OCI-LY7 (cell line): ENCODE results near the gene KCNMA1. TPM values are rescaled to one million over a fixed set of nuclear protein-coding genes. Genes with fewer than 3 reads are reported as not detected.

Experiments used
- BruUV-seq: library from RNA; stranded (reverse); fragments of 400-500 nt; replicated peaks from 2 replicates; lab custom pipeline; 2021; lab: Mats Ljungman, UMichigan
- CTCF ChIA-PET: fragments of 300-600 bp; sonication (Branson Sonifier 250); formaldehyde crosslinking; loops from one replicate; lab custom pipeline; 2022; ENCODE audit warnings: antibody characterized with exemption; ENCODE audit not compliant: unreplicated experiment; lab: Charles Lee
- POLR2A ChIA-PET: fragments of 300-600 bp; sonication (Branson Sonifier 250); formaldehyde crosslinking; loops from one replicate; lab custom pipeline; 2022; ENCODE audit warnings: antibody characterized with exemption; lab: Charles Lee
- DNase-seq: peaks from one replicate; pipeline ENCODE4 v3.0.0-alpha.2; 2015; ENCODE audit warnings: low spot score
- H2AFZ ChIP-seq: fragments of 200-600 bp; sonication (generic), shearing (Covaris generic); 2 replicates; pipeline ENCODE4 v1.6.1; 2014; ENCODE audit warnings: mild to moderate bottlenecking, antibody characterized with exemption, low read length, moderate library complexity
- H3K27ac ChIP-seq: fragments of 200-600 bp; sonication (generic); 2 replicates; pipeline ENCODE4 v1.5.1; 2014; ENCODE audit warnings: mixed run types, low read depth, mild to moderate bottlenecking, moderate library complexity, low read length, inconsistent platforms; ENCODE audit not compliant: poor library complexity, severe bottlenecking
- H3K36me3 ChIP-seq: fragments of 200-600 bp; sonication (generic); 2 replicates; pipeline ENCODE4 v1.6.1; 2014; ENCODE audit warnings: mild to moderate bottlenecking, antibody characterized with exemption, low read length, moderate library complexity, mixed read lengths; ENCODE audit not compliant: insufficient read depth
- H3K4me1 ChIP-seq: fragments of 200-600 bp; sonication (generic); 2 replicates; pipeline ENCODE4 v1.5.1; 2014; ENCODE audit warnings: mild to moderate bottlenecking, low read length; ENCODE audit not compliant: insufficient read depth, poor library complexity, severe bottlenecking
- H3K4me2 ChIP-seq: fragments of 200-600 bp; sonication (generic); 2 replicates; pipeline ENCODE4 v1.6.1; 2014; ENCODE audit warnings: mild to moderate bottlenecking, low read length
- H3K4me3 ChIP-seq: fragments of 200-600 bp; sonication (generic); 2 replicates; pipeline ENCODE4 v1.5.1; 2014; ENCODE audit warnings: mild to moderate bottlenecking, low read depth, low read length; ENCODE audit not compliant: poor library complexity, severe bottlenecking
- H3K79me2 ChIP-seq: fragments of 200-600 bp; sonication (generic); 2 replicates; pipeline ENCODE4 v1.6.1; 2016; ENCODE audit warnings: low read depth, mild to moderate bottlenecking, low read length, moderate library complexity, mixed read lengths; ENCODE audit not compliant: insufficient read depth
- H3K9me2 ChIP-seq: fragments of 200-600 bp; sonication (generic); 2 replicates; pipeline ENCODE4 v1.6.1; 2016; ENCODE audit warnings: mild to moderate bottlenecking, low read length, mixed read lengths; ENCODE audit not compliant: insufficient read depth
- H3K9me3 ChIP-seq: fragments of 200-600 bp; sonication (generic); 2 replicates; pipeline ENCODE4 v1.6.1; 2014; ENCODE audit warnings: mild to moderate bottlenecking, mixed run types, low read length, mixed read lengths
- H4K20me1 ChIP-seq: fragments of 200-600 bp; sonication (generic); 2 replicates; pipeline ENCODE4 v1.6.1; 2014; ENCODE audit warnings: mild to moderate bottlenecking, antibody characterized with exemption, low read length, moderate library complexity, mixed read lengths; ENCODE audit not compliant: insufficient read depth
- EZH2phosphoT487 ChIP-seq: fragments of 200-600 bp; sonication (generic); IDR thresholded peaks from 2 replicates; pipeline ENCODE4 v1.6.1; 2018; ENCODE audit warnings: low read depth, borderline replicate concordance, mild to moderate bottlenecking, mixed run types, antibody characterized with exemption, low read length, moderate library complexity, mixed read lengths
- intact Hi-C: fragments of 100-400 bp; cut with micrococcal nuclease; formaldehyde crosslinking; loops from one replicate; pipeline ENCODE4 v1.10.0; 2022; ENCODE audit not compliant: unreplicated experiment
- total RNA-seq, 2 experiments: library from RNA; depleted of rRNA in 1 of 2; stranded (reverse); fragments of >200 nt in 1 of 2; shearing (Covaris generic) in 1 of 2; gene quantifications; 2 replicates each; pipeline ENCODE4 v1.2.3, GENCODE V29; 2014 to 2022
- TF ChIP-seq, protein P1 (sequence below): fragments of 200-600 bp; sonication (generic); conservative IDR thresholded peaks from 2 replicates; pipeline ENCODE4 v1.5.1; 2014; ENCODE audit warnings: mild to moderate bottlenecking, antibody characterized with exemption, low read length, moderate library complexity, mixed read lengths

KCNMA1 gene
- total RNA-seq, 2 experiments from 2014 or later: not detected

DNA sequence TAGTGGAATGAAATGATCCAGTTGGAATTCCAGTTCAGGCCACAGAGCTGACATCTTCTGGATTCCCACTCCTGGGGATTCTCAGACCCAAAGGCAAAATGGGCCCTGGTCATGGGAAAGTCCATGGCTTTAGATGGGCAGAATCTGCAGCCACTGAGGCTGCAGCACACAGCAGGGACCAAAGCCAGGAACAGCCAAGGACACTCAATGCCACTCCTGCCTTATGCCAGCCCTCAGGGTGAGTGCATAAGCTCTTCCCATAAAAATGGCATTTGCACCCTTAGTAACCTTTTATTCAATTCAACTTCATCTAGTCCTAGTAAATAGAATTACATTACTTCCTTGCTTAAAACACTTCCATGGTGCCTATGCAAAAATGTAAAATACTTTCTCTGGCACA, 274.4 kb downstream of the KCNMA1 start:
- no peaks in the 10 kb centered on the region for H3K79me2 ChIP-seq
- intact Hi-C loops: no loop called here
- no peak overlapping the region for H3K4me3 ChIP-seq
- H2AFZ ChIP-seq: no peak overlapping the region
- BruUV-seq: no TSS peak
- no peaks in the 10 kb centered on the region for H3K9me2 ChIP-seq
- H3K9me3 ChIP-seq: no peaks in the 10 kb centered on the region
- POLR2A ChIA-PET: no interaction called here
- no peaks in the 10 kb centered on the region for H3K4me1 ChIP-seq
- CTCF ChIA-PET: no interaction called here
- DNase-seq: no peak
- H3K36me3 ChIP-seq: no peaks in the 10 kb centered on the region
- H4K20me1 ChIP-seq: no peaks in the 10 kb centered on the region
- no peak overlapping the region for H3K27ac ChIP-seq
- no peak overlapping the region for H3K4me2 ChIP-seq
- no peak for TF ChIP-seq EZH2phosphoT487
- TF ChIP-seq, protein P1, sequence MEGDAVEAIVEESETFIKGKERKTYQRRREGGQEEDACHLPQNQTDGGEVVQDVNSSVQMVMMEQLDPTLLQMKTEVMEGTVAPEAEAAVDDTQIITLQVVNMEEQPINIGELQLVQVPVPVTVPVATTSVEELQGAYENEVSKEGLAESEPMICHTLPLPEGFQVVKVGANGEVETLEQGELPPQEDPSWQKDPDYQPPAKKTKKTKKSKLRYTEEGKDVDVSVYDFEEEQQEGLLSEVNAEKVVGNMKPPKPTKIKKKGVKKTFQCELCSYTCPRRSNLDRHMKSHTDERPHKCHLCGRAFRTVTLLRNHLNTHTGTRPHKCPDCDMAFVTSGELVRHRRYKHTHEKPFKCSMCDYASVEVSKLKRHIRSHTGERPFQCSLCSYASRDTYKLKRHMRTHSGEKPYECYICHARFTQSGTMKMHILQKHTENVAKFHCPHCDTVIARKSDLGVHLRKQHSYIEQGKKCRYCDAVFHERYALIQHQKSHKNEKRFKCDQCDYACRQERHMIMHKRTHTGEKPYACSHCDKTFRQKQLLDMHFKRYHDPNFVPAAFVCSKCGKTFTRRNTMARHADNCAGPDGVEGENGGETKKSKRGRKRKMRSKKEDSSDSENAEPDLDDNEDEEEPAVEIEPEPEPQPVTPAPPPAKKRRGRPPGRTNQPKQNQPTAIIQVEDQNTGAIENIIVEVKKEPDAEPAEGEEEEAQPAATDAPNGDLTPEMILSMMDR: no peak

GRCh38 chr10:77361831-77362230, 275.8 kb downstream of the KCNMA1 start:
- Histone ChIP-seq H3K4me1 (no peaks in the 10 kb centered on the region), H3K36me3 (no peaks in the 10 kb centered on the region), H3K4me3 (no peak overlapping the region), H2AFZ (no peak overlapping the region), H3K79me2 (no peaks in the 10 kb centered on the region), H4K20me1 (no peaks in the 10 kb centered on the region), H3K9me3 (no peaks in the 10 kb centered on the region), H3K4me2 (no peak overlapping the region), H3K27ac (no peak overlapping the region), H3K9me2 (no peaks in the 10 kb centered on the region)
- ChIA-PET CTCF (no interaction called here), POLR2A (no interaction called here)
- intact Hi-C loops: no loop called here
- no peak for TF ChIP-seq EZH2phosphoT487
- TF ChIP-seq, protein P1: no peak
- no peak for DNase-seq
- BruUV-seq: no TSS peak

DNA sequence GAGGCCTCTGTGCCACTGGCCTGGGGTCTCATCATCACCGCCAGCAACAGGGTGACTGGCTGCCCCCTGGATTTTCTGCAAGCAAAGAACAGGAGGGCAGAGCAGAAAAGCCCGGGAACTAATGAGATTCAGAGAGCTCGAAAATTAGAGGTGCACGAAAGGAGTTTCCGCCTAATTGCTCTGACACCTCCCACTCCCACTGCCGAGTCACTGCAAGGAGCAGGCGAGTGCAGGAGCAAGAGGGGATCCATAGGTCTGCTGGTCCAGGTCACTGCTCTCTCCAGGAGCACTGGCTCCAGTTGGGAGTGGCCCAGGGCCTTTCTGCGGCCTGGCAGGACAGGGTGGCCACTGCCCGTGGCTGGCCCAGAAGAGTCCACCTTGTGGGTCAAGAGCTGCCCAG, 276.2 kb downstream of the KCNMA1 start:
- Histone ChIP-seq H3K4me3 (no peak overlapping the region), H4K20me1 (no peaks in the 10 kb centered on the region), H3K4me1 (no peaks in the 10 kb centered on the region), H3K27ac (no peak overlapping the region), H3K79me2 (no peaks in the 10 kb centered on the region), H3K4me2 (no peak overlapping the region), H2AFZ (no peak overlapping the region), H3K9me2 (no peaks in the 10 kb centered on the region), H3K9me3 (no peaks in the 10 kb centered on the region), H3K36me3 (no peaks in the 10 kb centered on the region)
- CTCF ChIA-PET: no interaction called here
- intact Hi-C loops: no loop called here
- TF ChIP-seq EZH2phosphoT487: no peak
- TF ChIP-seq, protein P1: no peak
- no peak for DNase-seq
- POLR2A ChIA-PET: no interaction called here
- no TSS peak for BruUV-seq
